HG02840 (cell line): ENCODE results near the gene XYLB.
"Not testable (repeated sequence)": the region's sequence is repeated elsewhere in the genome, so short reads cannot be mapped to it uniquely, and the experiment has no call there.

ENCODE experiments used
- ATAC-seq: cut with Tn5 transposase; IDR thresholded peaks from one replicate; pipeline ENCODE4 v1.9.1; 2021; ENCODE audit warnings: mild to moderate bottlenecking, moderate library complexity, moderate number of reproducible peaks; ENCODE audit not compliant: unreplicated experiment, low FRiP score

Gene XYLB

DNA sequence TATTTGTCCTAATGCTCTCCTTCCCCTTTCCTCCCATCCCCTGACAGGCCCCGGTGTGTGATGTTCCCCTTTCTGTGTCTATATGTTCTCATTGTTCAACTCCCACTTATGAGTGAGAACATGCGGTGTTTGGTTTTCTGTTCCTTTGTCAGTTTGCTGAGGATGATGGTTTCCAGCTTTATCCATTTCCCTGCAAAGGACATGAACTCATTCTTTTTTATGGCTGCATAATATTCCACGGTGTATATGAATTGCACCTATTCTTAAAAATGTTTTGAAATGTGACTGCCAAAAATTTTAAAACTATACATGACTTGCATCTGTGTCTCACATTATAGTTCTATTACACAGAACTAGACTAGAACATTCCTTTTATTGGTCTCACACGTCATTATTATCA is 25.9 kb upstream of the XYLB start:
- not testable (repeated sequence) for ATAC-seq

- ATAC-seq = no peak
Measured at GRCh38 chr3:38323060-38323459, 23.5 kb upstream of the XYLB start.

DNA sequence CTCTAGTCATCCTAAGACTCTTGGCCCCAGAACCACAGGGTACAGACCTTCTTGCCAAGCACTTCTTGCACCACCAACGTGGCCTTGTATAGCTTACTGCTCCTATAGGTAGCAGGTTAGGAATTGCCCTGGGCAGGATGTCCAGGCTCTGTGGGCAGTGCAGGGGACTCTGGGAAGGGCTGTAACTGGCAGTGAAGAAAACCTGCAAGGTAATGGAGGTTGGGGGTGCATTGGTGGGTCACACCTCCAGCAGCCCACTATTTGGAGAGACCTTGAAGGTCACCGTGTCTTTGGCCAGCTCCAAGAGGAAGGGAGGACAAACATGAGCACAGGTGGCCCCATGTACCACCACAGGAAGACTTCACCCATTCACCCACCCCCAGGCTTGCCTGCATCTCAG is 21.3 kb upstream of the XYLB start:
- ATAC-seq = no peak

DNA sequence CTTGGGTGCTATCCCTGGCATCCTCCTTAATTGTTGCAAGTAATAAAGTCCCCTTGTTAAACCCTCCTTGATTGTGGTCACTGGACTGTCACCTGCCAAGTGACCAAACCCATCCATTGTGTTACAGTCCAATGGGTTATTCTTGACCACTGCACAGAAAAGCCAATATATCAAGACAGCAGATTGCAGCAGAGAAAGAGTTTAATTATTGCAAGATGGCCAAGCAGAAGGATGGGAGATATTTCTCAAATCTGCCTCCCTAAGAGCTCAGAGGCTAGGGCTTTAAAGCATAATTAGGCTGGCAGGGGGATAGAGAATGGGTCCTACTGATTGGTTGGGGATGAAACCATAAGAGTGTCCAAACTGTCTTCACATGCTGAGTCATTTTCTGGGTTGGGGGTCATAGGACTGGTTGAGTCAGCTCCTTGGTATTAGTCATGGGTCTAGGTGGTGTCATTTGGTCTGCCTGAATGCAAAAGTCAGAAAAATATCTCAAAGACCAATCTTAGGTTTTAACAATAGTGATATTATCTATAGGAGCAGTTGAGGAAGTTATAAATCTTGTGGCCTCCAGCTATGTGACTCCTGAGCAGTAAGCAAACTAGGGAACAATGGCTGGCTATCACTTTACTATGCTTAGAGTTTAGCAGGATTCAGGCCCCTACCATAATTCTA is 19.1 kb upstream of the XYLB start:
- no peak for ATAC-seq

DNA sequence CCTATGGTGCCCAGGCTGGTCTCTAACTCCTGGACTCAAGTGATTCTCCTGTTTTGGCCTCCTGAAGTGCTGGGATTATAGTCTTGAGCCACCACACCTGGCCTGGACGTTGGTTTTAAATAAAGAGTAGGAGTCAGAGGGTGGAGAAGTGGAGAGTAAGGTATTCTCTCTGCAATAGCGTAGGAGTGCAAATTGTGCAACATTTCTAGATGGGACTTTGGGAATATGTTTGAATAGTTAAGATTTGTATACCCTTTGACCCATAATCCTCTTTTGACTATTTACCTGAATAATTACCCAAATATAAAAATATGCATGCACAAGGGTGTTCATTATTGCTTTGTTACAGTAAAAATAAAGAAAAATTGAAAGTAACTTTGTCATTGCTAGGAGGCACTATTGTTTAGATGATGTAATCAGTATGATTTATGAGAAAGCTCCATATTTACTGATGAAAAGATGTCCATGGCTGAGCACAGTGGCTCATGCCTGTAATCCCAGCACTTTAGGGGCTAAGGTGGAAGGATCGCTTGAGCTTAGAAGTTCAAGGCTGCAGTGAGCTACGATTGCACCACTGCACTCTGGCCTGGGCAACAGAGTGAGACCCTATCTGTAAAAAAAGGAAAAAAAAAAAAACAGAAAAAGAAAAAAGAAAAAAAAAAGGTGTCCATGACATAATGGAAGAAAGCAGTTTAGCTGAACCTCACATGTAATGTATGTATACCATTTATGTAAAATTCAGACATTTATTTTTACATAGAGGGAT is 15.1 kb upstream of the XYLB start:
- ATAC-seq = no peak

DNA sequence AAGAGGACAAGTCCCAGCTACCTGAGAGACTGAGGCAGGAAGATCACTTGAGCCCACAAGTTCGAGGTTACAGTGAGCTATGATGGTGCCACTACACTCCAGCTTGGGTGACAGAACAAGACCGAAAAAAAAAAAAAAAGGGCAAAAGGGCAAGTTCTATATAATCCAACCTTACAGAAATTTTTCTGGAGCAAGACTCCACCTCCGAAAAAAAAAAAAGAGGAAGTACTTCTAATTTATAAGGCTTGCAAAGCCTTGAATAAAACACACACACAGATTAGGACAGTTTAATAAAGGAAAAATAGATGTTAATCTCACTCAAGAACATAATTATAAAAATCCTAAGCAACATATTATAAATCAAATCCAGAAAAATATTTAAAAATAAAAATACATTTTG is 14.4 kb upstream of the XYLB start:
- no peak for ATAC-seq

GRCh38 chr3:38334142-38335055 is 12.2 kb upstream of the XYLB start:
- ATAC-seq = no peak

DNA sequence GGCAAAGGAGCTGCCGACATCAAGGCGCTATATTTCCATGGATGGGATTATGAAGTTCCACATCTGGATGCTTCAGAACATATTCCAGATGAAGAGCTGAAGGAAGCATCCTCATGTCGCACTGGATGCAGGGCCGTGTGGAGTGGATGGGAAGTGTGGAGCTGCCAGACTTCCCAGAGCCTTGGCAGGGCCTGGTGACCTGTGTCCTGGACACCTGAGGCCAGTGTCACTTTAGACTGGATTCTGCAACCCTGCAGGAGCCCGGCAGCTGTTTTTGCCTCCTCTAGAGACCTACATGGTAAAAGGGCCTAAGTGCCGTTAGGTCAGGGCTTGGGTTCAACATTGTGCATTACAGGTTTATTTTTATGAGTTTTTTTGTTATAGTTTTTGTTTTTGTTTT is 11.3 kb upstream of the XYLB start:
- no peak for ATAC-seq

- ATAC-seq = no peak
Measured at GRCh38 chr3:38337703-38338102, 8.9 kb upstream of the XYLB start.

- no peak for ATAC-seq
Measured at GRCh38 chr3:38343797-38344594, 2.6 kb upstream of the XYLB start.

- peak; percentile 33 for ATAC-seq
Measured at GRCh38 chr3:38345879-38346586, 552 bp upstream of the XYLB start.

- no peak for ATAC-seq
Measured at GRCh38 chr3:38347421-38348200, 1.0 kb downstream of the XYLB start.

DNA sequence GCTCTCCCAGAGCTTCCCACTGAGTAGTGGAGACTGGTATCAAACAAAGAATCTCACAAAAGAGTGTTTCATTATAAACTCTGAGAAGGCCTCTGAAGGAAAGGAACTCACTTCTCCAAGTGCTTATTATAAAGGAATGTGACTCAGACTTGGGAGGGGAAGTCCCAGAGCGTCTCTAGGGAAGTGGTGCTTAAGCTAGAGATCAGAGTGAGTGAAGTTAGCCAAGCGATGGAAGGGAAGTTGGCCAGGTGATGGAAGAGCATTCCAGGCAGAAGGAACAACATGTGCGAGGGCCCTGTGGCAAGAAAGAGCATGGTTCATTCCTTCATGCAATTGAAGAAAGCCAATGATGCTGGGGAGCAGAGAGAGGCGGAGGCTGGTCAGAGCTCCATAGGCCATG is 2.3 kb downstream of the XYLB start:
- ATAC-seq = no peak

- no peak for ATAC-seq
Measured at GRCh38 chr3:38349684-38350359, 3.2 kb downstream of the XYLB start.

DNA sequence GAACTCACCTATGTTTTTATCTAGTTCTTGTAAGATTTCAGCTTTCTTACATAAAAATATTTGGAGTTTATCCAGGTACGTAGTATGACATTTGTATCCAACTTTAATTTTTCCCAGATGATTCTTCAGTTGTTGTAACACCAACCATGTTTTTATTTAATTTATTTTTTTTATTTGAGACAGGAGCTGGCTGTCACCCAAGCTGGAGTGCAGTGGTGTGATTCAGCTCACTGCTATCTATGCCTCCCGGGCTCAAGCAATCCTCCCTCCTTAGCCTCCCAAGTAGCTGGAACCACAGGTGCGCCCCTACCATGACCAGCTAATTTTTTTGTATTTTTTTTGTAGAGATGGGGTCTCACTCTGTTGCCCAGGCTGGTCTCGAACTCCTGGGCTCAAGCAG is 6.6 kb downstream of the XYLB start:
- ATAC-seq = no peak

DNA sequence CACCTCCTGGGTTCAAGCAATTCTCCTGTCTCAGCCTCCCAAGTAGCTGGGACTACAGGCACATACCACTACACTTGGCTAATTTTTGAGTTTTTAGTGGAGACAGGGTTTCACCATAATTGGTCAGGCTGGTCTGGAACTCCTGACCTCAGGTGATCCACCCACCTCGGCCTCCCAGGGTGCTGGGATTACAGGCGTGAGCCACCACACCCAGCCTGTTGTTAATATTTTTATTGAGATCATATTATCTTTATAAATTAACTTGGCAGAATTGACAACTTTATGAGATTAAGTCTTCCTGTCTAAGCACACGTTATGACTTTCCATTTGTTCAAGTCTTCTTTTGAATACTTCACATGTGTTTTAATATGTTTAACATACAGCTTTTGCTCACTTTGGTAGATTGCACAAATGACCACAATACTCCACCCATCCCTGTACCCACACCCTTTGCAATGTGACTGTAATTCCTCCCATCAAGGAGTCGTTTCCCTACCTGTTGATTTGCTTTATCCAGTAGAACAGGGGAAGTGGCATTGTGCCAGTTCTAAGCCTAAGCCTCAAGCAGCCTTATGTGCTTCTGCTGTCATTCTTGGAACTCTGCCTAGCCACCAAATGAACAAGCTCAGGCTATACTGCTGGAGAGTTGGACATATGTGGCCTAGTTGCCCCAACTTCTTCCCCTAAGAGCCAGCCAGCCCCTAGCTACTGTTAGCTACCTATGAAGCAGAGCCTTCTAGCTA is 8.2 kb downstream of the XYLB start:
- no peak for ATAC-seq

- no peak for ATAC-seq
Measured at GRCh38 chr3:38359038-38359437, 12.5 kb downstream of the XYLB start.

GRCh38 chr3:38360345-38360744 is 13.8 kb downstream of the XYLB start:
- ATAC-seq = no peak
